LNCAP (cell line): ENCODE measurements around the gene SNX5.

Experiments
- TF ChIP-seq, protein P1 (sequence below): fragments of 450-650 bp; IDR thresholded peaks from 2 replicates; pipeline ENCODE4 v1.5.1; 2017; ENCODE audit warnings: mild to moderate bottlenecking

The SNX5 gene

GRCh38 chr20:17893445-17893844 is 75.1 kb downstream of the SNX5 start:
- TF ChIP-seq, protein P1, sequence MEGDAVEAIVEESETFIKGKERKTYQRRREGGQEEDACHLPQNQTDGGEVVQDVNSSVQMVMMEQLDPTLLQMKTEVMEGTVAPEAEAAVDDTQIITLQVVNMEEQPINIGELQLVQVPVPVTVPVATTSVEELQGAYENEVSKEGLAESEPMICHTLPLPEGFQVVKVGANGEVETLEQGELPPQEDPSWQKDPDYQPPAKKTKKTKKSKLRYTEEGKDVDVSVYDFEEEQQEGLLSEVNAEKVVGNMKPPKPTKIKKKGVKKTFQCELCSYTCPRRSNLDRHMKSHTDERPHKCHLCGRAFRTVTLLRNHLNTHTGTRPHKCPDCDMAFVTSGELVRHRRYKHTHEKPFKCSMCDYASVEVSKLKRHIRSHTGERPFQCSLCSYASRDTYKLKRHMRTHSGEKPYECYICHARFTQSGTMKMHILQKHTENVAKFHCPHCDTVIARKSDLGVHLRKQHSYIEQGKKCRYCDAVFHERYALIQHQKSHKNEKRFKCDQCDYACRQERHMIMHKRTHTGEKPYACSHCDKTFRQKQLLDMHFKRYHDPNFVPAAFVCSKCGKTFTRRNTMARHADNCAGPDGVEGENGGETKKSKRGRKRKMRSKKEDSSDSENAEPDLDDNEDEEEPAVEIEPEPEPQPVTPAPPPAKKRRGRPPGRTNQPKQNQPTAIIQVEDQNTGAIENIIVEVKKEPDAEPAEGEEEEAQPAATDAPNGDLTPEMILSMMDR: no peak

DNA sequence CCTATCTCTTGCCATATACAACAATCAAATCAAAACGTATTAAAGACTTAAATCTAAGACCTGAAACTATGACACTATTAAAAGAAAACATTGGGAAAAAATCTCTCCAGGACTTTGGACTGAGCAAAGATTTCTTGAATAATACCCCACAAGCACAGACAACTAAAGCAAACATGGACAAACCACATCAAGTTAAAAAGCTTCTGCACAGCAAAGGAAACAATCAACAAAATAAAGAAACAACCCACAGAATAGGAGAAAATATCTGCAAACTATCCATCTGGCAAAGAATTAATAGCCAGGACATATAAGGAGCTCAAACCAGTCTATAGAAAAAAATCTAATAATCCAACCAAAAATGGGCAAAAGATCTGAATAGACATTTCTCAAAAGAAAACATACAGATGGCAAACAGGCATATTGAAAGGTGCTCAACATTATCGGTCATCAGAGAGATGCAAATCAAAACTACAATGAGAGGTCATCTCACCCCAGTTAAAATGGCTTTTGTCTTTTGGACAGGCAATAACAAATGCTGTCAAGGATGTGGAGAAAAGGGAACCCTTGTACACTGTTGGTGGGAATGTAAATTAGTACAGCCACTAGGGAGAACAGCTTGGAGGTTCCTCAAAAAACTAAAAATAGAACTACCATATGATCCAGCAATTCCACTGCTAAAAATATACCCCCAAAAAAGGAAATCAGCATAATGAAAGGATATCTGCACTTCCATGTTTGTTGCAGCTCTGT is 76.2 kb downstream of the SNX5 start:
- TF ChIP-seq, protein P1: no peak
